Glomerular visceral epithelial cell (primary cell): ENCODE data around the gene RUNDC3A.
"Not testable (repeated sequence)": the region's sequence is repeated elsewhere in the genome, so short reads cannot be mapped to it uniquely, and the experiment has no call there.

Experiments used
- DNase-seq: peaks from one replicate; pipeline ENCODE4 v3.0.0-alpha.2; 2016; ENCODE audit errors: extremely low spot score

The RUNDC3A gene

GRCh38 chr17:44359006-44359405, 50.6 kb downstream of the RUNDC3A start:
- no peak for DNase-seq

- DNase-seq: no peak
Observed at GRCh38 chr17:44359458-44360143, 51.2 kb downstream of the RUNDC3A start.

GRCh38 chr17:44360144-44360533, 51.7 kb downstream of the RUNDC3A start:
- no peak for DNase-seq

GRCh38 chr17:44360826-44361225, 52.4 kb downstream of the RUNDC3A start:
- no peak for DNase-seq

GRCh38 chr17:44361292-44362260, 53.2 kb downstream of the RUNDC3A start:
- no peak for DNase-seq

GRCh38 chr17:44362459-44362948, 54.1 kb downstream of the RUNDC3A start:
- DNase-seq: no peak

- DNase-seq: peak; percentile 15
Observed at GRCh38 chr17:44362949-44363612, 54.7 kb downstream of the RUNDC3A start.

- DNase-seq: peak; percentile 70
Observed at GRCh38 chr17:44363613-44364159, 55.3 kb downstream of the RUNDC3A start, which contains the start of gene FAM171A2. TSS of gene FAM171A2 (minus strand) at chr17:44363853. CDS start at chr17:44363714, 139 bp downstream.

- DNase-seq: not testable (repeated sequence)
Observed at GRCh38 chr17:44365051-44365450, 56.6 kb downstream of the RUNDC3A start.

- DNase-seq: no peak
Observed at GRCh38 chr17:44367231-44367979, 59.0 kb downstream of the RUNDC3A start.
